Heart right ventricle (tissue), 16 donors: Measurements from ENCODE around the gene MKRN2OS. TPM values are rescaled to one million over a fixed set of nuclear protein-coding genes. Genes with fewer than 3 reads are reported as not detected.

Source experiments
- ATAC-seq, 8 donors: fragments of 200-7000 bp; cut with Tn5 transposase; one replicate each; pipeline ENCODE4 v1.9.1; 2020; ENCODE audit warnings: mild to moderate bottlenecking in 8 of 8, moderate library complexity in 8 of 8, moderate number of reproducible peaks in 1 of 8
- DNase-seq, 2 donors: peaks; one replicate each; pipeline ENCODE4 v3.0.0-alpha.2; 2020
- H3K27ac ChIP-seq, 10 donors: fragments of 200-600 bp; sonication (generic) in 2 of 10; one replicate each; pipeline versions ENCODE4 v1.5.0 to v1.8.0; 2020 to 2022; ENCODE audit warnings: mild to moderate bottlenecking in 3 of 10
- H3K27me3 ChIP-seq, 7 donors: fragments of 200-600 bp; one replicate each; pipeline ENCODE4 v1.8.0; 2021 to 2022; ENCODE audit warnings: mild to moderate bottlenecking in 2 of 7
- H3K36me3 ChIP-seq, 9 donors: fragments of 200-600 bp; sonication (generic) in 1 of 9; one replicate each; pipeline versions ENCODE4 v1.5.0 to v1.8.0; 2020 to 2022; ENCODE audit warnings: mild to moderate bottlenecking in 2 of 9
- H3K4me1 ChIP-seq, 9 donors: fragments of 200-600 bp; sonication (generic) in 1 of 9; one replicate each; pipeline versions ENCODE4 v1.5.0 to v1.8.0; 2020 to 2022; ENCODE audit warnings: mild to moderate bottlenecking in 4 of 9
- H3K4me3 ChIP-seq, 10 donors: fragments of 200-600 bp; sonication (generic) in 2 of 10; one replicate each; pipeline versions ENCODE4 v1.5.0 to v1.8.0; 2020 to 2022; ENCODE audit warnings: mild to moderate bottlenecking in 7 of 10, moderate library complexity in 2 of 10
- H3K9me3 ChIP-seq, 11 donors: fragments of 200-600 bp in 10 of 11; sonication (generic) in 2 of 11; one replicate each; pipeline versions ENCODE4 v1.5.0 to v1.8.0; 2013 to 2022; ENCODE audit warnings: mild to moderate bottlenecking in 2 of 11, control low read depth in 1 of 11, moderate library complexity in 1 of 11
- CTCF ChIP-seq, 9 donors: fragments of 200-600 bp; sonication (generic) in 2 of 9; IDR thresholded peaks; one replicate each; pipeline versions ENCODE4 v1.5.0 to v1.8.0; 2021 to 2022; ENCODE audit warnings: antibody characterized with exemption in 9 of 9, mild to moderate bottlenecking in 5 of 9, moderate library complexity in 1 of 9
- WGBS, 2 donors: extraction: QIAGEN DNeasy Blood & Tissue Kit; methylation state at CpG; one replicate each; pipeline ENCODE4 v1.1.7; 2013; ENCODE audit warnings: inconsistent platforms in 1 of 2; 5-methylcytosine and 5-hydroxymethylcytosine counted together
- intact Hi-C, 10 donors: fragments of 100-400 bp; cut with DNase I; formaldehyde crosslinking; loops; one replicate each; pipeline versions ENCODE4 v1.11.1 to v1.14.2; 2022
- polyA plus RNA-seq, 2 donors: library from polyadenylated mRNA; stranded (reverse); fragments of 200-250 nt; gene quantifications; one replicate each; pipeline ENCODE4 v1.2.3, GENCODE V29; 2013
- total RNA-seq, 10 donors: library from RNA; stranded (reverse); fragmentation: NEBNext Ultra II Directional in 3 of 10; extraction: Animal tissue kit (Norgen Biotek cat#: 25700) in 3 of 10; gene quantifications; one replicate each; pipeline versions ENCODE4 v1.2.1 to v1.2.4, GENCODE V29; 2021 to 2023
- donor health status: Arrhythmogenic right ventricular cardiomyopathy.
- donor health status: ischemic (EF 13 %, LVEDD 7.1; RV severe dilation, severe dysfunction).
- donor health status: healthy with polysubstance abuse.
- donor health status: DM: no; HTN: yes; CAD: no.
- donor health status: DM: no; HTN: no; CAD: no.
- donor health status: ischemic (EF 25% LVEDD 6.9; RV normal size, moderate dysfunction).
- donor health status: ischemic (EF 25% LVEDD 5.7; RV mildly dilated, moderate dysfunction).
- donor health status: healthy.
- donor health status: DM: yes; HTN: yes; CAD: no.
- donor health status: Ischemic cardiomyopathy.
- donor health status: ischemic (EF 35%, LVEDD 5.7; RV mildly dilated, moderate dysfunction).
- donor health status: nonischemic (EF 11% LVEDD 7.7; RV severe dilation, severe dysfunction).
- donor health status: DM: yes; HTN: yes; CAD: no.
- donor health status: PGD.
- donor health status: ischemic (EF 29% LVEDD 5.4; RV normal size, mild dysfunction).
- donor health status: nonischemic (EF 23%, LVEDD 6.1; RV moderate dilation, normal function).

MKRN2OS gene
- total and polyA plus RNA-seq, 12 donors, result 0.49 to 9.3 (median 6.2) TPM; not detected in 5

DNA sequence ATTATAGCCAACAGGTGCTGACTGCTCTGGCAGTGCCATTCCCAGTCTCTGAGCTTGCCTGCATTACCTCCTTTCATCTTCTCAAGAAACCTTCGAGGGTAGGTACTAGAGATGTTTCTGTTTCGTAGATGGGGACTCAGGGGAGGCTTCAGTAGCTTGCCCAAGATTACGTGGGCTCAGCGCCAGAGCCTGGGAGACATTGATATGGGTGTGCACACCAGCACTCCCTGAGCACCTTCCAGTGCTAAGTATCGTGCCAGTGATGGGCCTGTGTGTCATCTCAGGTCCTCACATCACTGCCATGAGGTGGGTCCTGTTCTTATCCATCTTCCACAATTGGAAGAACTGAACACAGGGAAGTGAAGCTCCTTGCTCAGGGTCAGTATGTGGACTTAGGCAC is 45.8 kb downstream of the MKRN2OS start:
- ATAC-seq, result no peak
- no peak for TF ChIP-seq CTCF (IDR thresholded peaks at IDR 0.05)

GRCh38 chr3:12496453-12496761 is 48.9 kb downstream of the MKRN2OS start:
- no peaks in the 10 kb centered on the region for H3K4me1 ChIP-seq
- no peak overlapping the region for H3K4me3 ChIP-seq
- H3K9me3 ChIP-seq, result no peaks in the 10 kb centered on the region
- H3K27me3 ChIP-seq, result no peaks in the 10 kb centered on the region
- intact Hi-C loops, result no loop called here
- TF ChIP-seq CTCF (IDR thresholded peaks at IDR 0.05), result no peak
- WGBS, 2 donors, result 94 to 97% methylated on average over 1 of the region's 1 CpG
- no peak overlapping the region for H3K27ac ChIP-seq
- H3K36me3 ChIP-seq, result peaks cover 0 to 99% (median 27%) of the 10 kb centered on the region in 9 donors
- DNase-seq (no peak), ATAC-seq (no peak)

More for the DNA sequence above, 45.8 kb downstream of the MKRN2OS start:
- H3K4me1 ChIP-seq, result peaks cover 0 to 7% (median 0%) of the 10 kb centered on the region in 9 donors
- H3K9me3 ChIP-seq, result no peaks in the 10 kb centered on the region
- no peak for DNase-seq
- WGBS, 2 donors, result 78 to 89% methylated on average over 5 of the region's 5 CpGs
- H3K4me3 ChIP-seq, result no peak overlapping the region
- H3K36me3 ChIP-seq, result peaks cover 0 to 92% (median 34%) of the 10 kb centered on the region in 9 donors
- H3K27ac ChIP-seq, result no peak overlapping the region
- no peaks in the 10 kb centered on the region for H3K27me3 ChIP-seq
- intact Hi-C loops, result no loop called here

GRCh38 chr3:12495749-12496452 is 49.4 kb downstream of the MKRN2OS start:
- TF ChIP-seq CTCF (IDR thresholded peaks at IDR 0.05), result no peak
- H3K4me3 ChIP-seq, result no peak overlapping the region
- ATAC-seq, result no peak
- H3K9me3 ChIP-seq, result no peaks in the 10 kb centered on the region
- no peak overlapping the region for H3K27ac ChIP-seq
- H3K36me3 ChIP-seq, result peaks cover 0 to 99% (median 28%) of the 10 kb centered on the region in 9 donors
- WGBS, 2 donors, result 84 to 91% methylated on average over 8 of the region's 8 CpGs
- no peak for DNase-seq
- intact Hi-C loops, result no loop called here
- no peaks in the 10 kb centered on the region for H3K4me1 ChIP-seq
- no peaks in the 10 kb centered on the region for H3K27me3 ChIP-seq

GRCh38 chr3:12490547-12490946 is 54.8 kb downstream of the MKRN2OS start:
- Histone ChIP-seq H3K27me3 (no peaks in the 10 kb centered on the region), H3K4me1 (peaks cover 0 to 8% (median 2%) of the 10 kb centered on the region in 9 donors), H3K4me3 (no peak overlapping the region), H3K36me3 (peaks cover 0 to 65% (median 4%) of the 10 kb centered on the region in 9 donors), H3K9me3 (no peaks in the 10 kb centered on the region), H3K27ac (no peak overlapping the region)
- WGBS, 2 donors, result 88 to 93% methylated on average over 3 of the region's 3 CpGs
- no peak for DNase-seq
- TF ChIP-seq CTCF (IDR thresholded peaks at IDR 0.05), result no peak
- intact Hi-C loops, result no loop called here
- no peak for ATAC-seq
